Brain microvascular endothelial cell (primary cell): ENCODE results near the gene NR2F1-AS1.

ENCODE experiments used
- DNase-seq: peaks from one replicate; pipeline ENCODE4 v3.0.0-alpha.2; 2020
- H3K27ac ChIP-seq: fragments of 250-450 bp; sonication (Bioruptor Pico); 2 replicates; pipeline ENCODE4 v1.5.1; 2020; ENCODE audit warnings: mild to moderate bottlenecking, moderate library complexity
- H3K27me3 ChIP-seq: fragments of 250-450 bp; sonication (Bioruptor Pico); replicated peaks from 2 replicates; pipeline ENCODE4 v1.5.1; 2020; ENCODE audit warnings: mild to moderate bottlenecking
- H3K36me3 ChIP-seq: fragments of 250-450 bp; sonication (Bioruptor Pico); replicated peaks from 2 replicates; pipeline ENCODE4 v1.5.1; 2020; ENCODE audit warnings: mild to moderate bottlenecking
- H3K4me3 ChIP-seq: 2 replicates; pipeline ENCODE4 v1.5.1; 2011; ENCODE audit warnings: low read depth, mild to moderate bottlenecking, control low read depth, low read length, moderate library complexity
- in situ Hi-C: cut with HindIII; loops from 2 replicates; pipeline ENCODE4 v1.10.0; 2017; ENCODE audit warnings: low sequenced_read_pairs, low pct_ligation_motif_present
- TF ChIP-seq, protein P1 (sequence below): IDR thresholded peaks from 2 replicates; pipeline ENCODE4 v1.5.1; 2011; ENCODE audit warnings: low read depth, mild to moderate bottlenecking, moderate library complexity, low read length, control low read depth, inconsistent platforms; ENCODE audit errors: missing control alignments

The NR2F1-AS1 gene

DNA sequence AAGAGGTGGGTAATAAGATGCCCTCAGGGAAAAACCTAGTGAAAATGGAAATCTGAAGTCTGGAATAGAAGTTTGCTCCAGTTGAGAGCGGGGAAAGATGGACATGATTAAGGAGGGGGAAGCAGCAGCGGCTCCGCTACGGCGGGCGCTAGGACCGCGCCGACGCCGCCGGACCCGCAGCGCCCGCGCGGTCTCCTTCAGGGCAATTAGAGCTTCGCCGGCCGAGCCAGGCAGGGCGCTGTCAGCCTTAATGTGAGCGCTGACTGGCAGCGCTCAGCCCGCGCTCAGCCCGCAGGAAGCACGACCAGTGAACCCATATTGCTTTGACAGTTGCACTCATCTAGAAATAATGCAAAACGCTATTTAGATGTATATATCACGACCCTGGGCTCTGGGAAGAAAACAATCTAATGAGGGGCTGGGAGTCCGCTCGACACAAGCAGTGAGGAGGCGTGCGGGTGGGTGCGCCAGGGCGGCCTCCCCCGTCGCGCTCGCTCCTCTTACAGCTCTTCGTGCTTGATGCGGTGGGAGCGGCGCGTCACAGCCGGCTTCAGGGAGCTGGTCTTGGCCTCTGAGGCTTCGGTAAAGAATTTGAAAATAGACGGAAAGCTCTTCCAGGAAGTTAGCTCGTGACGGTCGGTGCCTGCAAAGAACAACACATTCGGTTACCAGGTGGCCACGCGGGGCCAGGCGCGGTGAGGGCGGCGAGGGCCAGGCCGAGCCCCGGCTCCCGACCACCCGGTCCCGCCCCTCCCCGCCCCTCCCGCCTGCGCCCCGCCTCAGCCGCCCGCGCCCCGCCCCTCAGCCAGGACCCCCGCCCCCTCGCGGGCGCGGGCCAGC lies 39.7 kb upstream of the NR2F1-AS1 start:
- in situ Hi-C loops: no loop called here
- no peaks in the 10 kb centered on the region for H3K27me3 ChIP-seq
- peak overlapping the region; percentile 69 for H3K27ac ChIP-seq
- peak overlapping the region; percentile 70 for H3K4me3 ChIP-seq
- no peaks in the 10 kb centered on the region for H3K36me3 ChIP-seq
- TF ChIP-seq, protein P1, sequence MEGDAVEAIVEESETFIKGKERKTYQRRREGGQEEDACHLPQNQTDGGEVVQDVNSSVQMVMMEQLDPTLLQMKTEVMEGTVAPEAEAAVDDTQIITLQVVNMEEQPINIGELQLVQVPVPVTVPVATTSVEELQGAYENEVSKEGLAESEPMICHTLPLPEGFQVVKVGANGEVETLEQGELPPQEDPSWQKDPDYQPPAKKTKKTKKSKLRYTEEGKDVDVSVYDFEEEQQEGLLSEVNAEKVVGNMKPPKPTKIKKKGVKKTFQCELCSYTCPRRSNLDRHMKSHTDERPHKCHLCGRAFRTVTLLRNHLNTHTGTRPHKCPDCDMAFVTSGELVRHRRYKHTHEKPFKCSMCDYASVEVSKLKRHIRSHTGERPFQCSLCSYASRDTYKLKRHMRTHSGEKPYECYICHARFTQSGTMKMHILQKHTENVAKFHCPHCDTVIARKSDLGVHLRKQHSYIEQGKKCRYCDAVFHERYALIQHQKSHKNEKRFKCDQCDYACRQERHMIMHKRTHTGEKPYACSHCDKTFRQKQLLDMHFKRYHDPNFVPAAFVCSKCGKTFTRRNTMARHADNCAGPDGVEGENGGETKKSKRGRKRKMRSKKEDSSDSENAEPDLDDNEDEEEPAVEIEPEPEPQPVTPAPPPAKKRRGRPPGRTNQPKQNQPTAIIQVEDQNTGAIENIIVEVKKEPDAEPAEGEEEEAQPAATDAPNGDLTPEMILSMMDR: peak; percentile 28
- peak; percentile 57 for DNase-seq

DNA sequence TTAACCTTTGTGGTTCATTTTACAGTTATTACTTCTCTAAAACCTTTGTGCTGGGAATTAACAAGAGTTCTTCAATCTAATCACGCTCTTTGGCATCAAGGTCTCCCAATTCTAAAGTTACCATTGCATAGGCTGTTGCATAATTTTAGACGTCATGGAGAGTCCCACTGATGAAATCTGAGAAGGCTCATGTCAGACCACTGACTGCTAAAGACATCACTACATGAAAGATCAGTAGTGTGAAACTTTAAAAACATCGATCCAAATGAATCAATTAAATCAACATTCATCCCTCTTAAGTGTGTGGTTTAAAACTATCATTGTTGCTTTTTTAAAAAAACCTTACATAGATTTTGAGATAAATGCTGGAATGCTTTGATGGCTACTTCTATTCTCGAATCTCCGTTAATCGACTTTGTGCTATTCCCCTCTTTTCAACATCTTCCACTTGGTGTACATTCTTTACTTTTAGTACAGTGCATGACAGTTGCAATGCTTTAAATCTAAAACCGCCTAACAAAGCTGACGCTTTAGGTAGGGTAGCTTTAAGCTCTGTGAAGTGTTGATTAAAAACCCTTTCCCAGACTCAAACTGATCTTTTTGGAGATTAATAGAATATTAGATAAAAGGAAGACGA lies 35.6 kb upstream of the NR2F1-AS1 start:
- H3K36me3 ChIP-seq: no peaks in the 10 kb centered on the region
- in situ Hi-C loops: no loop called here
- H3K27me3 ChIP-seq: peaks cover 2% of the 10 kb centered on the region
- TF ChIP-seq, protein P1: no peak
- DNase-seq: no peak
- H3K4me3 ChIP-seq: no peak overlapping the region
- no peak overlapping the region for H3K27ac ChIP-seq

DNA sequence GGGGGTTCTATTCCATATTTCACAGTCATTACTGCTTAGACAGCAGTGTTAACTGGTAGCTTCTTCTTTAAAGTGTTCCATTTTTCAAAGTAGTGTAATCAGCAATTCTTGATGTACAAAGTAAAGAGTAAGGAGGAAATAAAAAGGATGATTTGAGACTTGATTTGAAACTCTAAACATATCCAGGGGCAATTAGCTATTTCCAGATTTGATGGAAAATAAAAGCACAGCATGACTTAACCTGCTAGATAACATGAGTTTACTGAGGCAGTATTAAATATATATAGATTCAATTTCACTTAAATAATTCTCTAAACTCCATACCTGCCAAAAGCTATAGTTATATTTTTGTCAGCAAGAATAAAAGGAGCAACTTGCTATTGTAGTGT lies 31.8 kb upstream of the NR2F1-AS1 start:
- H3K27ac ChIP-seq: no peak overlapping the region
- in situ Hi-C loops: no loop called here
- TF ChIP-seq, protein P1: no peak
- peaks cover 31% of the 10 kb centered on the region for H3K27me3 ChIP-seq
- DNase-seq: no peak
- H3K4me3 ChIP-seq: no peak overlapping the region
- H3K36me3 ChIP-seq: no peaks in the 10 kb centered on the region

DNA sequence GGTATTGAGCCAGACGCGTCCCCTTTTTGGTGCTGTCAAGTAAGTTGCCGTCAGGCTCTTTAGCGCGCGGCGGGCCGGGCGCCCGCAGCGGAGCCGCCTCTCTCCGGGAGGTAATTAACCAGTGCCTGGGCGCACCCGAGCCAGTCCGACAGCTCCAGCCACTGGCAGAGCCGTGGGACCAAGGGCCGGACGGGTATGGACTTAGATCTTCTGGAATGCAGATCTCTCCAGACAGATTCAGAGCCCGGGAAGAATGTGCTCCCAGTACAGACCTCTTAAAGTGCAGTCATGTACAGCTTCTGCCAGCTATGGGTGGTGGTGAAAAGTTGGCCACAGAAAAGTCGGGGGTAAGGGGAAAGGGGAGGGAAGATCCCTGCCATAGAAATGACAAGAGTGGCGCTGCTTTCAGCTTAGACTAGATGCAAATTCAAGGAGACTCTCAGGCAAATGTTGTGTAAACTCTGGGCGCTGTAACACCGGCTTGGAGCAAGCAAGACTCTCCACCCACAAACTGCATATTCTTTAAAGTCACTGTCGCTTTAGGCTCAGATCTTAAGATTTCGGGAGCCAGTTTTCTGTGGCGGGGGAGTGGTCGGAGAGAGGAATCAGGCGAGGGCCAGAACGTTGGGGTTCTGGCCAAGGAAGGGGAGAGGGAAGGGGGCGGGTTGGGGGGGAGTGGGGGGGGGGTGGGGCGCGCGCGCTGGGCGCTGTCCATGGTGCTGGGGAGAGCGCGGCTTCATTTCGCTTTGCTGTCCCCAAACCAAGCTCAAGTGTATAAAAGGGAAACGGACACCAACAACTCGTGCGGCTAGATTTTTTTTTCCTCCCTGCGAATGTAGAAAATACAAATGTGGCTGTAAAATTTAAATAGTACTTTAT lies 31.2 kb upstream of the NR2F1-AS1 start:
- no peak for DNase-seq
- in situ Hi-C loops: no loop called here
- no peaks in the 10 kb centered on the region for H3K36me3 ChIP-seq
- H3K27ac ChIP-seq: no peak overlapping the region
- peak overlapping the region; percentile 31 for H3K4me3 ChIP-seq
- TF ChIP-seq, protein P1: no peak
- peaks cover 31% of the 10 kb centered on the region for H3K27me3 ChIP-seq

DNA sequence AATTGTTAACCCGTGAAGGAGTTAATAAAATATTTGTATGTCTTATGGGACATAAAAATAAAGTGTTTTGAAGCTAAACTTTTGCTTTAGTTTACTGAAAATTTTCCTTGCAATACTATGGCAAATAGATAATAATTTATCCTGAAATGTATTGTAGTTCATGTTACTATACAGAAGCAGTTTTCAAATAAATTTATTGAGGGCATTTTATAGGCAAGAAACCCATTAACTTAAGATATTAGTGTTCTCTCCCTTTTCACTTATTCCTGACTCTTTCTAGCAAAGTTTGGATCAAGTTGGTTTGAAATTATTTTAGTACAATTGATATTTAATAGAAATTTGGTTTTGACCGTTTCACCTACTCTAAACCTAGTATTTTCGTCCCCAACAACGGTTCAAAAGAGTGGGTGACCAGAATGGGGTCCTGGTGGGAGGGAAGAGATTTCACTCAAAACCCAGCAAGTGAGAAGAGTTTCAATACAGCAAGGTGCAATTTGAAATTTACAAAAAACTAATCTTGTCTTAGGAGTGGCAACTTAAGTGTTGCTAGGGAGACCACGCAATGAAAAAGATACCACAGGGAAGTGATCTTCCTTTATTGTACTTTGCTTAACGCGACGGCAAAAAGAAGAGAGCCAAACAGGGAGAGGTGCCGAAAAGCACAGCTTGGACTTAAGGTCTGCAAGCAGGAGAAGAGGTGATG lies 30.4 kb upstream of the NR2F1-AS1 start:
- DNase-seq: no peak
- TF ChIP-seq, protein P1: no peak
- Histone ChIP-seq H3K4me3 (peak overlapping the region; percentile 31), H3K27ac (no peak overlapping the region), H3K36me3 (no peaks in the 10 kb centered on the region), H3K27me3 (peaks cover 31% of the 10 kb centered on the region)
- in situ Hi-C loops: no loop called here
